Endothelial cell of umbilical vein (primary cell): ENCODE data around the gene SOCS3.

Experiments
- EZH2 ChIP-seq: IDR thresholded peaks from 2 replicates; pipeline ENCODE4 v1.6.1; 2012; ENCODE audit warnings: borderline replicate concordance, low read depth, mild to moderate bottlenecking, moderate library complexity, low read length, inconsistent platforms; ENCODE audit not compliant: severe bottlenecking
- FOS ChIP-seq: IDR thresholded peaks from 2 replicates; pipeline ENCODE4 v1.6.1; 2011; ENCODE audit warnings: mild to moderate bottlenecking, low read length, moderate library complexity, borderline replicate concordance; ENCODE audit not compliant: insufficient read depth
- GATA2 ChIP-seq: IDR thresholded peaks from 2 replicates; pipeline ENCODE4 v1.7.0; 2011; ENCODE audit warnings: low read depth, mild to moderate bottlenecking, moderate library complexity, mixed read lengths, low read length; ENCODE audit not compliant: insufficient read length, insufficient read depth
- JUN ChIP-seq: IDR thresholded peaks from 2 replicates; pipeline ENCODE4 v1.6.1; 2011; ENCODE audit warnings: borderline replicate concordance, low read depth; ENCODE audit not compliant: insufficient read length, insufficient read depth
- MYC ChIP-seq: IDR thresholded peaks from one replicate; pipeline ENCODE4 v1.6.1; 2011; ENCODE audit warnings: mild to moderate bottlenecking, low read depth, low read length
- POLR2A ChIP-seq: IDR thresholded peaks from 2 replicates; pipeline ENCODE4 v1.6.1; 2012; ENCODE audit warnings: low read depth, mild to moderate bottlenecking, control low read depth, low read length
- POLR2AphosphoS5 ChIP-seq: IDR thresholded peaks from 2 replicates; pipeline ENCODE4 v1.6.1; 2012; ENCODE audit warnings: low read depth, mild to moderate bottlenecking, control low read depth, low read length, moderate library complexity; ENCODE audit not compliant: insufficient read depth
- TF ChIP-seq, protein P1 (sequence below), 2 donors: IDR thresholded peaks; 1 replicate in 1 of 2; 2 replicates in 1 of 2; pipeline ENCODE4 v1.5.1; 2011; ENCODE audit warnings: low read length in 2 of 2, mild to moderate bottlenecking in 2 of 2, moderate library complexity in 2 of 2, control low read depth in 1 of 2, inconsistent platforms in 1 of 2, low read depth in 1 of 2; ENCODE audit not compliant: insufficient read depth in 1 of 2; ENCODE audit errors: extremely low read depth in 1 of 2
- TF ChIP-seq, protein P2 (sequence below): IDR thresholded peaks from 2 replicates; pipeline ENCODE4 v1.6.1; 2011; ENCODE audit not compliant: insufficient read depth, insufficient read length

DNA sequence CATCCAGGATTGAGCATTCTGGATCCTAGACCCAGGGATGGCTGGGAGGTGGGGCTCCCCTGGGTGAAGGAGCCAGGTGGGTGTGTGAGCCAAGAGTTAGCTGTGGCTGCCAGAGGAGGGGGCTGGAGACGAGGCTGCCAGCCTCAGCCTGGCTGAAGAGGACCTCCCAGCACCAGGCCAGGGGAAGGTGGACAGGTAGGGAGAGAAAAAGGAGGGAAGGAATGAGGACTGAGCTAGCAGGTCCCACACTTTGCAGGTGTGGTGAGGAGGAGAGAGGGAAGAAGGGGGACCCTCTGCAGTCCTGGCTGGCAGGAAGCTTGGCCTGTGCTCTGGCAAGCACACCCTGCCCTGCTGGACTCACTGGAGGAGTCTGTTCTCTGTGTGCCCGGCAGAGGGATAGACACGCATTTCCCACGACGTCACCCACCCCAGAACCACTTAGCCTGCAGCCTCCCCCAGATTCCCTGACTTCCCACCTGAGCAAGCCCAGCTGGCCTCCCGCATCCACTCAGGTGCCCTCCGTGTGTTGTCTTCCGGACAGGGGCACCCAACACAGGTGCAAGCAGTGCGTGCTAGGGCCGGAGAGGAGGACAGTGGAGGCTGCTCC lies 42.0 kb downstream of the SOCS3 start:
- TF ChIP-seq, protein P1, sequence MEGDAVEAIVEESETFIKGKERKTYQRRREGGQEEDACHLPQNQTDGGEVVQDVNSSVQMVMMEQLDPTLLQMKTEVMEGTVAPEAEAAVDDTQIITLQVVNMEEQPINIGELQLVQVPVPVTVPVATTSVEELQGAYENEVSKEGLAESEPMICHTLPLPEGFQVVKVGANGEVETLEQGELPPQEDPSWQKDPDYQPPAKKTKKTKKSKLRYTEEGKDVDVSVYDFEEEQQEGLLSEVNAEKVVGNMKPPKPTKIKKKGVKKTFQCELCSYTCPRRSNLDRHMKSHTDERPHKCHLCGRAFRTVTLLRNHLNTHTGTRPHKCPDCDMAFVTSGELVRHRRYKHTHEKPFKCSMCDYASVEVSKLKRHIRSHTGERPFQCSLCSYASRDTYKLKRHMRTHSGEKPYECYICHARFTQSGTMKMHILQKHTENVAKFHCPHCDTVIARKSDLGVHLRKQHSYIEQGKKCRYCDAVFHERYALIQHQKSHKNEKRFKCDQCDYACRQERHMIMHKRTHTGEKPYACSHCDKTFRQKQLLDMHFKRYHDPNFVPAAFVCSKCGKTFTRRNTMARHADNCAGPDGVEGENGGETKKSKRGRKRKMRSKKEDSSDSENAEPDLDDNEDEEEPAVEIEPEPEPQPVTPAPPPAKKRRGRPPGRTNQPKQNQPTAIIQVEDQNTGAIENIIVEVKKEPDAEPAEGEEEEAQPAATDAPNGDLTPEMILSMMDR (IDR thresholded peaks at IDR 0.05; ENCODE audit: extremely low read depth in 1 of 2, insufficient read depth in 1 of 2, low read depth in 1 of 2, low read length in 2 of 2), result no peak
- TF ChIP-seq GATA2 (no peak), MYC (no peak), POLR2A (no peak), EZH2 (no peak), POLR2AphosphoS5 (no peak), JUN (no peak), FOS (no peak)
- TF ChIP-seq, protein P2, sequence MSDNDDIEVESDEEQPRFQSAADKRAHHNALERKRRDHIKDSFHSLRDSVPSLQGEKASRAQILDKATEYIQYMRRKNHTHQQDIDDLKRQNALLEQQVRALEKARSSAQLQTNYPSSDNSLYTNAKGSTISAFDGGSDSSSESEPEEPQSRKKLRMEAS, result no peak
